GM18858 (cell line): Measurements from ENCODE around the gene LDLRAP1.
"Not testable (repeated sequence)": the region's sequence is repeated elsewhere in the genome, so short reads cannot be mapped to it uniquely, and the experiment has no call there.

Source experiments
- ATAC-seq: cut with Tn5 transposase; IDR thresholded peaks from one replicate; pipeline ENCODE4 v1.9.1; 2021; ENCODE audit not compliant: unreplicated experiment

Gene LDLRAP1

DNA sequence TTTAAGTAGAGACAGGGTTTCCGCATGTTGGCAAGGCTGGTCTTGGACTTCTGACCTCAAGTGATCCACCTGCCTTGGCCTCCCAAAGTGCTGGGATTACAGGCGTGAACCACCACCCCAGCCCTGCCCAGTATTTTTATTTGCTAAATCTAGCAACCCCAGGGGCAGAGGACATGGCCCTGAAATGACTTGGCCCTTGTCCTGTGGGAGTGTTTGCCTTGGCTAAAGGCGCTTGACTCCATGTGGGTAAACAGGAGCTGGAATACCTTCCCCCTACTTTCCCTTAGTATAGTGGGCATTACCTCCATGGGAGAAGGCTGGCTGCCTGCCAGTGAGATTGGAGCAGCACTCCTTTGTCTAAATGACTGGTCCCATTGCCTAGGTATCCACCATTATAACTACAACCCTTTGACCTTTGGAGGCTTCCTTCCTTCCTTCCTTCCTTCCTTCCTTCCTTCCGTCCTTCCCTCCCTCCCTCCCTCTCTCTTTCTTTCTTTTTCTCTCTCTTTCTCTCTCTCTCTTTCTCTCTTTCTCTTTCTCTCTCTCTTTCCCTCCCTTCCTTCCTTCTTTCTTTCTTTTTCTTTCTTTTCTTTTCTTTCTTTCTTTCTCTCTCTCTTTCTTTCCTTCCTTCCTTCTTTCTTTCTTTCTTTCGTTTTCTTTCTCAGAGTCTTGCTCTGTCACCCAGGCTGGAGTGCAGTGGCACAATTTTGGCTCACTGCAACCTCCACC lies 57.7 kb downstream of the LDLRAP1 start:
- not testable (repeated sequence) for ATAC-seq

GRCh38 chr1:25603779-25604538 lies 60.6 kb downstream of the LDLRAP1 start:
- not testable (repeated sequence) for ATAC-seq

GRCh38 chr1:25607123-25607522 lies 63.7 kb downstream of the LDLRAP1 start:
- ATAC-seq: no peak

GRCh38 chr1:25608488-25609178 lies 65.2 kb downstream of the LDLRAP1 start:
- ATAC-seq: no peak

GRCh38 chr1:25609921-25610320 lies 66.5 kb downstream of the LDLRAP1 start:
- no peak for ATAC-seq

DNA sequence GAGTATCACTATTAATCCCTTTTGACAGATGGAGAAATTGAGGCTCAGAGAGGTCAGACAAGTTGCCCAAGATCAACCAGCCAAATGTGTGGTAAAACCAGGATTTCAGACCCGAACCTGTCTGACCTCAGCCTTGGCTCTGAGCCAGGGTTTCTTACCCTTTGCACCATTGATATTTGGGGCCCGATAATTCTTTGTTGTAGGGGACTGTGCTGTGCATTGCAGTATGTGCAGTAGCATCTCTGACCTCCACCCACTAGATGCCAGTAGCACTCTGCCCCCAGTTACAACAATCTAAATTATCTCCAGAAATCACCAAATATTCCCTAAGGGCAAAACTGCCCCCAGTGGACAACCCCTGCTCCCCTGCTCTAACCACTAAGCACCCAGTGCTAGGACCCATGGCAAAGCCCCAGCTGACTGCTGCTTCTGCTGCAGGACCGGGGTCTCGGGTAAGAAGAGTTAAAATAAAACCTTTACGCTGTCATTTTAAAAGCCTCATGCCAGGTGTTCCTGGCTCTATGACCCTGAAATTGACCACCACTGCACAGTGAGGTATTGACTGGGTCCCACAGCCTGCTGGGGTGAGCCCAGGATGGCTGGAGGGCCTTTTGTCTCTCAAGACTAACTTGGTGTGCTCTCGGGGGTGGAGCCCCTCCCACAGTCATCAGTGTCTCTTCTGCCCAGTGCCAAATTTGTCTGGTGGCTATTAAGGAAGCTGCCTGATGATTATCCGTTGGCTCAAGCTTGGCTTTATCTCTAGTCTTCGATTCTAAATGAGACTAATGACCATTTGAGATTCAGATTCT lies 67.6 kb downstream of the LDLRAP1 start:
- no peak for ATAC-seq

- no peak for ATAC-seq
Observed at GRCh38 chr1:25611843-25612242, 68.4 kb downstream of the LDLRAP1 start.

- ATAC-seq: no peak
Observed at GRCh38 chr1:25612421-25612820, 69.0 kb downstream of the LDLRAP1 start.

DNA sequence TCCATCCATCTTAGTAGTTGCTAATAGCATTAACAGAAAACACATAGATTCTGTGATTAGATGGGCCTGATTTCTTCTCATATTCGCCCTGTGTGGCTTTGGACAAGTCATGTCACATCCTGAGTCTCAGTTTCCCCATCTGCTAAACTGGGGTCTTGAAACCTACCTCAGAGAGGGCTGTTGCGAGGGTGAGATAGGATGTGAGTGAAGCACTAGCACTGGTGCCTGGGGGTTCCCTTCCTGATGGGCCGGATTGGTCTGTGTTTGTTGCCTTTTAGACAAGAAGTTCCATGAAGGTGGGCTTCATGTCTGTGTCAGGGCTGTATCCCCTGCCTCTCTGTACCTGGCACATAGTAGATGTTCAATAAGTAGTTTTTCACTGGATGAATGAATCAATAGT lies 69.7 kb downstream of the LDLRAP1 start:
- ATAC-seq: no peak

GRCh38 chr1:25614501-25615171 lies 71.2 kb downstream of the LDLRAP1 start:
- ATAC-seq: no peak

- no peak for ATAC-seq
Observed at GRCh38 chr1:25615172-25615541, 71.8 kb downstream of the LDLRAP1 start.

DNA sequence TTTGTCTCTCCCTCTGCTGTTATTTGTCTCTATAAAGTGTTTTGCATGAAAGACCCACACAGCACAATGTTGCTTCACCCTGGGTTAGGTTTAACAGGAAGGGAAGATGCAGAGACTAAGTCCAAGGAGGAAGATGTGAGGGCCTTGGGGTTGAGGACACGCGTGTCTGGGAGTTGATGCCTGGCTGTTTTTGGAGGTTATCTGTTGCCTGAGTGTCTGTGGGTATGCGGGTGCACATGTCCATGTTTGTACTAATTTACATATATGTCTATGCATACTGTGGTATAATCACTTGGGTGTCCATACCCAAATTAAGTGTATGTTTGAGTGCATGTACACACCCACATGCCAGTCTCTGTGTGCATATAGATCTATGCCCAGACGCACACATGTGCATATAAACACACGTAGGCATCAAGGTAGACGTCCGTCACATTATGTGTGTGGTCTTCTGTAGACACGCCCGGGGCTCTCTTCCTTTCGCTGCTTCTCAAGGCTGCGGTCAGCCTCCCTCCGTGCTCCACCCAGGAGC lies 72.2 kb downstream of the LDLRAP1 start:
- ATAC-seq: no peak

DNA sequence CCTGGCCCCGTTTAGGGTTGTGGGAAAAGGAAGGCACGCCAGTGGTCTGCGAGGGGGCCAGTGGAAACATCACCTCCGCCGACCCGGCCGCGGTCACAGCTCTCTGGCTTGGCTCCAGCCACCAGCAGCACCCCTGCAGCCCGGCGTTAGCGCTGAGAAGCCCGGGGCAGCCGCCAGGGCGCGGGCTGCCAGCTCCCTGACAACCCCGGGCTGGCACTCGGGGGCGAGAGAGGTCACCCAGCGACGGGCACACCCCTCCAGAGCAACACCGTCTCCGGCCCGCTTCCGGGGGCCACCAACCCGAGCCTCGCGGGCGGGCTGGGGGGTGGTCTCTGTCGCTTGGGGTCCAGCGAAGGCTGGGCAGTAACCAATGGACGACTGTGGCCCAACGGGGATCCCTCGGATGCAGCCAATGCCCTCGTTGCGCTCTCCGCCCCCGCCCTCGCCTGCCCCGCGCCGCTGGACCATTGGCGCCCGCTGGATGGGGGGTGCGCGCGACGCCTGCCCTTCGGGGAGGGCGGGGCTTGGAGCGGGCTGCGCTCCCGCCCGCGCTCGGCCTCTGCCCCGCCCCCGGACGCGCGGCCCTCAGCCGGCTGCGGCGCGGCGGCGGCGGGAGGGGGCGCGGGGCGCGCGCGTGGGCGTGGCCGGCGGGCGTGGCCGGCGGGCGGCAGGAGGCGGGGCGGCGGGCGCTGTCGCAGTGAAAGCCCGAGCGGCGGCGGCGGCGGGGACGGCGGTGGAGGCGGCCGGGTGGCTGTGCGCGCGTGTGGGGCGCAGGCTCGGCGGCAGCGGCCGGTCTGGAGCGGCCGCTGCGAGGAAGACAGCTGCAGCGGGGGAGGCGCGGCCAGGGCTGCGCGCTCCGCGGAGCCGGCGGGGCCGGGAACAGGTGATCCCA lies 72.9 kb downstream of the LDLRAP1 start, which contains the start of gene MAN1C1:
MAN1C1 (plus strand) TSS at position 697 of the 892 bp plus-strand sequence. CDS start 1,007 bp downstream, outside the sequence.
- no peak for ATAC-seq

DNA sequence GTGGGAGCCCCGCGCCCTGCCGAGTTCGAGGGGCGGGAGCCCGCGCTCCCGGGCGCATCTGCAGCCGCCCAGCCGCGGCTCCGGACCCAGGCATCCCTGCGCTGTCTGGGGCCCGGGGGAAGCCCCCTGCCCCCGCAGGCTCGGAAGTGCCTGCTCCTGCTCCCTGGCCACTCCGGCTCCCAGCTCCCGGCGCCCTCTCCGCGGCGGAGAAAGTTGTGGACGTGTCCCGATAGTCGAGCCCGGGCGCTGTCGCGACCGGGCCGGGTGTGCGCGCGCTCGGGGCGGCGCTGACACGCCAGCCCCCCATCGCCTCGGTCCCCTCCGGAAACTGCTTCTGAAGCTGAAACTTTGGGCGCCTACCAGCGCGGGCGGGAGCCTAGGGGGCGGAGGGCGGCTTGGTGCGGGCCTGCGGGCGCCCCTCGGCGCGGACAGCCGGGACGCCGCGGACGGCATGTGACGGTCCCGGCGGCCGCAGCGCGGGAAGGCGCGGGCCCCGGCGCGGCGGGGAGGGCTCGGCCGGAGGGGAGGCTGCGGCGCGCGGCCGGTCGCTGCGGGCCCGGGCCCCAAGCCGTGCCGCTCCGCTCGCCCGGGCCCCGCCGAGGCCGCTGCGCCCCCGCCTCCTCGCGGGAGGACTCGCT lies 73.7 kb downstream of the LDLRAP1 start:
- ATAC-seq: no peak

DNA sequence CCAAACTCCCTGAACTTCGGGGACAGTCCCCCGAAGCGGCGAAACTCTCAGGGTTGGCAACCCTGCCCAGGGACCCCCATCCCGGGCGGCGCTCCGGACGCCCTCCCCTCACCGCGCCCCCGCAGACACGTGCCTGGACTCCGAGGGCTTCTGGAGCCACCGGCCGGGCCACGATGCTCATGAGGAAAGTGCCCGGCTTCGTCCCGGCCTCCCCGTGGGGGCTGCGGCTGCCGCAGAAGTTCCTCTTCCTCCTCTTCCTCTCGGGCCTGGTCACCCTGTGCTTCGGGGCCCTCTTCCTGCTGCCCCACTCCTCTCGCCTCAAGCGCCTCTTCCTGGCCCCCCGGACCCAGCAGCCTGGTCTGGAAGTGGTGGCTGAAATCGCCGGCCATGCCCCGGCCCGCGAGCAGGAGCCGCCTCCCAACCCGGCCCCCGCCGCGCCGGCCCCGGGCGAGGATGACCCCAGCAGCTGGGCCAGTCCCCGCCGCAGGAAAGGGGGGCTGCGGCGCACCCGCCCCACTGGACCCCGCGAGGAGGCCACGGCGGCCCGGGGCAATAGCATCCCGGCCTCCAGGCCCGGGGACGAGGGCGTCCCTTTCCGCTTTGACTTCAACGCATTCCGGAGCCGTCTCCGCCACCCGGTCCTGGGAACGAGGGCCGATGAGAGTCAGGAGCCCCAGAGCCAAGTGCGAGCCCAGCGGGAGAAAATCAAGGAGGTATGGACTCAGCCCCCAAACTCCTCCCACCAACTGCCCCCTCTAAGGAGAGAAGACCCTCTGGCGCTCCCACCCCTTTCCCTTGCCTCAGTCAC lies 74.4 kb downstream of the LDLRAP1 start:
- no peak for ATAC-seq

DNA sequence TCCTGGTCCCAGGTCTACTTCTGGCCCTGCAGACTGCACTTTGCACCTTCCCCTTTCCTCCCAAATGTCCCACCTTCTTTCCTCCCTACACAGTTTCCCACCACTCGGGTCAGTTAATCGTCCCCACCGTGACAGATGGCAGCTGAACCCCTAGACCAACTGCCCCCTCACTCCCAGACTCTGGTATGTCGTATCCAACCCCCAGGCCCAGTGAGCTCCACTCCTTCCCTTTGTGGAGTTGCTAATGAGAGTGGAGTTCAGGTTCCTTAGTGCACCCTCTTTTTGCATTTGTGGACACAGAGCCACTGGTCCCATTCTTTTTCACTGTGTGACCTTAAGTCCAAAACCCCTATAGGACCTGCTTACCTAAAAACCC lies 75.0 kb downstream of the LDLRAP1 start:
- ATAC-seq: no peak
